NCI-H524 treated with DMSO at 0.1 percent for 48 hours (cell line): ENCODE measurements around the gene SNAP25.

Experiments
- DNase-seq: peaks from one replicate; lab custom pipeline; 2025; lab: John Stamatoyannopoulos, UW

The SNAP25 gene

GRCh38 chr20:10263385-10264165 is 44.9 kb downstream of the SNAP25 start:
- no peak for DNase-seq

DNA sequence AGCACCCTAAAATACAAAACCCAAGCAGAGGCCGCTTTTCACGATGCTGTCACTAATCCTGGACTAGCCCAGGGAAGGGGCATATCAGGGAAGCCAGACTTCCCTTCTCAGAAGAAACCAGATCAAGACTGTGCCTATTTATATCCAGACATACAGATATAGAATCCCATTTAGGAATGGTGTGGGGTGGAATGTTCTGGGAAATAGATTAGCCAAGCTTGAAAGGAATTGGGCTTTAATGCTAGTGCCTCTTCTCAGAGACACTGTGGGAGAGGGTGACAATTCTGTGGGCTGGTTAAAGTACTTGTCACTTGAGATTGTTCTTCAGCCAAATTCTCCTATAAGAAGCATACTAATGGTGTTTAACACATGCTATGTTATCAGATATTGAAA is 45.5 kb downstream of the SNAP25 start:
- no peak for DNase-seq

DNA sequence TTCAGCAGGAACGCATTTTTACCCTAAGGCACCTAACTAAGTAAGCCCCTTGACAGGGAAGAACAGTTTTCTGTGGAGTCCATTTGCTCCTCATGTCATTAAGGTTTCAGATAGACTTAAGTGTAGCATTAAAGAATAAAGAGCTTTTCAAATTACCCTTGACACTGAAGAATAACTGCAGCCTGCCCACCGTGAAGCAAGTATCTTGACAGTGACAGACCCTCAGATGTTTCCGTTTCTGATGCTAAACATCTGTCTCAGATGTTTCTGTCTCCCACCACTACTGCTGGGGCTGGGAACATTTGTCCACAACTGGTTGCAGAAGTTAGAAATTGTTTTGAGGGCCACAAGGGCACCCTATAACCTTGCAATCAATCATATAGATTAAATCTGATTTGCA is 50.0 kb downstream of the SNAP25 start:
- DNase-seq, result no peak

GRCh38 chr20:10270630-10271029 is 52.0 kb downstream of the SNAP25 start:
- DNase-seq, result no peak

- no peak for DNase-seq
Measured at GRCh38 chr20:10271494-10272219, 53.0 kb downstream of the SNAP25 start.

GRCh38 chr20:10276878-10277580 is 58.4 kb downstream of the SNAP25 start:
- no peak for DNase-seq

DNA sequence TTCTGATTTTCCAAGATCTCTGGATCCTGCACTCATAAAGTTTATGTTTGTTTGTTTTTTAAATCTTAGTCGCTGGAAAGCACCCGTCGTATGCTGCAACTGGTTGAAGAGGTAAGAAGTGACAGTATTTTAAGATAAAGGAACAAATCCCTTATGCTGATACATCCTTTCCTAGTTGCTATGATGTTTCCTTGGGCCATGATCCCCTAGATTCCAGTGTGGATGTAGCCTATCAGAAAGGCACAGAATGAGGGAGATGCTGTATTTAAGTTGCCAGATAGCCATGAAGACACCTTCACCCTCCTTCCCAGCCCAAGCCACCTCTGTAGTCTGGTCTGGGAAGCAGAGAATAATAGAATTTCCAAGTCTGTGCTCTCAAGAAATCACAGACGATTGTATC is 59.0 kb downstream of the SNAP25 start:
- DNase-seq, result no peak

DNA sequence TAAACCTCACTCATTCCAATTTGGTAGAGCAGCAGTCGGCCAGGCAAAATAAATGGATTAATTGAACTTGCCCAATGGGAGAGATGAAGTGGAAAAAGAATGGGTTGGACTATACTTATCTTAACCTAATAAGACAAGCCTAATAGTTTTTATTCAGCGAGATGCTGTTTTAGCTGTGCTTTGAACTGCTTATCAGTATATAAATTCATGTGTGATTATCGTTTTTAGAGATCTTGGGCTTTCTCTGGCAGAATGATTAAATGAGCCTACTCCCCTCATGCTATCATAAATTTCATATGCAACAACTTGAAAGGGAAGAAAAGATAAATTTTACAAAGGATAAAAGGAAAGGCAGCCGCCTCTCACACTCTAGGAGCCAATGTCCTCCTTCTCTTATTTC is 59.8 kb downstream of the SNAP25 start:
- no peak for DNase-seq

- DNase-seq, result no peak
Measured at GRCh38 chr20:10280018-10280908, 61.6 kb downstream of the SNAP25 start.

GRCh38 chr20:10281911-10282310 is 63.3 kb downstream of the SNAP25 start:
- DNase-seq, result no peak

DNA sequence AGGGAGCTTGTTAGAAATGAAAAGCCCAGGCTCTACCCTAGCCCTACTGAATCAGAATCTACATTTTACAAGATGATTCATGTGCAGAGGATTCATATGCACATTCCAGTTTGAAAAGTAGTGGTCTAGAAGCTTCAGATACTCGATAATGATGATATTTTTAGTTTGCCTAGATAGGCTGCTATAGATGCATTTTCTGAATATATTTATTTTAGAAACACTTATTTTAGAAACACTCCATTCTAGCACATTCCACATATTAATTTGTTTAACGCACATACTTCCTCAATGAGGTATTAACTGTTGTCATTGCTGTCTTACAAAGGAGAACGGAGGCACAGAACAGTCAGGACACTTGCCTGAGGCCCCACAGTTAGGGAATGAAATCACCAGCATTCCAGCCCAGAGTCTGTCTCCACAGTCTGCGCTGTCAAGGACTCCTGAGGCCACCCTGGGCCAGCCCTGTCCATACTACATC is 64.4 kb downstream of the SNAP25 start:
- DNase-seq, result no peak

DNA sequence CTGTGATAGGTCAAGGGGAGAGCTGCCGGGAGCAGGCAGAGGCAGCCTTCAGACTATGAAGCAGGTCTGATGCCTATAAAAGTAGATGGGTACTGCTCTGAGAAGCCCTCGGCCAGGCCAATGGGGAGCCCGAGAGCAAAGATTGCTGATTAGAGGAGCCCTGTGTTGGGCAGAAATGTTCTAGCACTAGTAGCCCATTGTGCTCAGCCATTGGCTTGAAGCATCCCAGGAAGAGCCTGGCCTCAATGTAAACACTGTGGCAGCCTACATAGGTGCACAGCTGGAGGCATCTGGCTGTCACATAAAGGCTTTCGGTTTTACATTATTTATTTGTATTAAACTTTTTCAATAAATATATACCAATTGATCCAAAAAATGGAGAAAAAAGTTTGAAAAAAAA is 67.7 kb downstream of the SNAP25 start:
- no peak for DNase-seq

DNA sequence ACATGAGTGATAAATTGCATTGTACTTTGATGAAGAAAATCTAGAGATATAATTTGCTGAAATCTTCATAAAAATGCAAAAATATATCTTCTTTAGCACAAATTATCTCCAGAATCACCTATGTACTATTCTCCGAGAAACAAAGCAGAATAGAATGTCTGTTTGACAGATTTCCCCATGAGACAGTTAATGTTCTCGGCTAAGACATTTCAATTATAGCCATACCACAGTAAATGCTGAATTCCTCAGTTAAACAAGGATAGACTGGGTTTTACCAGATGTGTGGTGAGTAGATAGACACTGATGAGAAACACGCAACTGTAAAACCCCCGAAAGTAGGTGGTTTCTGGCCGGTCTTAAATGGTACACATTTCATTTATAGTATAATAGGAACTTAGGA is 69.8 kb downstream of the SNAP25 start:
- no peak for DNase-seq

DNA sequence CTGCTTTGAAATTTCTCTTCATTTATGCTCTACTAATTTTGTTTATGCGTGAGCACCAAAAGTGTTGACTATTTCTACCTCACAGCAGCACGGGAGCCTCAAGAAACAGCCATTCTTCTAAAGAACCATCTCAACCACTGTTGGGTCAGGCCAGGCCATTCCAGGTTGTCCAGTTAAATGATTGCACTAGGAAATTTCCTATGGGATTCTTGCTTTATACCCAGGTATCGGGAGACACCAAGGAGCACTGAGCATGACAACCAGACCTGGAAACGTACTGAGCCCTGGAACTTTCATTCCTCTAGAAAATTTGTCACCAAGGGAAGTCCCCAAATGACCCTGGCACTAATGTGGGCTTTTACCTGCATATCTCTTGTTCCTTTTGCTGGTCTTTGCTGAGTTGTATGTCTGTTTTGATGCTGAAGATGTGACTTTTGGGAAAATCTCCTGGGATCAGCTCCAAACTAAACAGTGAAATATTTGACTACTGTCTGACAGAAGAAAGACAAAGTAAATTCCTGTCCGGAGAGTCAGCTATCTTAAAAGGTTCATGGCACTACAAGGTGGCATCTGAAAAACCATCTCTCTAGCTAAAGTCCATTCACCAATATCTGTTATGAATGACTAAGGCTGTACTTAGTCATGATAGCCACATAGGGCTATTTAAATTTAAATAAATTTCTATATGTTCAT is 70.5 kb downstream of the SNAP25 start:
- DNase-seq, result no peak

- DNase-seq, result no peak
Measured at GRCh38 chr20:10291568-10292248, 73.1 kb downstream of the SNAP25 start.

GRCh38 chr20:10297223-10297622 is 78.6 kb downstream of the SNAP25 start:
- no peak for DNase-seq

GRCh38 chr20:10297684-10298240 is 79.1 kb downstream of the SNAP25 start:
- no peak for DNase-seq

DNA sequence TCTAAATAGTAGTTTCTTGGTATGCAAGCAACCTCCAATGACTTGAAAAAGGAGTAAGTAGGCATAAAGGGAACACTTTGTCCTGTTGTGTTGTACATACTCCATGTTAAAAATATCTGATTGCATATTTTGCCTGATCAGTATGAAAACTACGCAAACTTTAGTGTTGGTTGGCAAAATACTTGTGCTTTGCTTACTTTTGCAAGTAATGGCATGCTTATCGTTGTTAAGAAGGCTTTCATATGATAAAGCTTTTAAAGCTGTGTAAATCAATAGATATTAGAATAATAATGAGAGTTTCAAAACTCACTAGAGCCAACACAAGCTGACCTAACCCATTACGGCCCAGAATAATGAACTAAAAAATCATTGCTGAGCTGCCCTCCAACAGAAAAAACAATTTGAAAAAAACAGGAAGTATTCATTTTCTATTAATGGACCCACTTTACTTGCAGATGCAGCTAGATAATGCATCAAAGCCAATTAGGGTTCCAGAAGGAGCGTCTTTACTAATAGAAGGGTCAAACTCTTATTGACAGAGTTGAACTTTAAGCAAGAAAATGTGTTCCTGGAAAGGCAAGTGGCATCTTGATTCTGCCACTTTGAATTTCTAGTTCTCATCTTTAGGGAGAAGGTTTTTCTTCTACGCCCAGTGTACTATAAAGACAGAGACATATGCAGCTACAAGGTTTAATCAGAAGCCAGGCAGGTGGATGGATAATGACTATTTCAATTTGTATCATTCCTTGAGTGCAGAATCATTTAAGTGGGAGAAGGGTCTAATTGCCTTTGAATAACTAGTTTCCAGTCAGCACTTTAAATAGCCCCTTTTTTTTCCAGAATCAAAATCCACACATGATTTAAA is 82.2 kb downstream of the SNAP25 start:
- no peak for DNase-seq

GRCh38 chr20:10303852-10304251 is 85.2 kb downstream of the SNAP25 start:
- no peak for DNase-seq
